ENCODE data around the gene CABP4.
A peak's percentile ranks its signal among the peaks of the same experiment; 100 is the strongest.
"Not testable (repeated sequence)": the region's sequence is repeated elsewhere in the genome, so short reads cannot be mapped to it uniquely, and the experiment has no call there.

CABP4 gene

DNA sequence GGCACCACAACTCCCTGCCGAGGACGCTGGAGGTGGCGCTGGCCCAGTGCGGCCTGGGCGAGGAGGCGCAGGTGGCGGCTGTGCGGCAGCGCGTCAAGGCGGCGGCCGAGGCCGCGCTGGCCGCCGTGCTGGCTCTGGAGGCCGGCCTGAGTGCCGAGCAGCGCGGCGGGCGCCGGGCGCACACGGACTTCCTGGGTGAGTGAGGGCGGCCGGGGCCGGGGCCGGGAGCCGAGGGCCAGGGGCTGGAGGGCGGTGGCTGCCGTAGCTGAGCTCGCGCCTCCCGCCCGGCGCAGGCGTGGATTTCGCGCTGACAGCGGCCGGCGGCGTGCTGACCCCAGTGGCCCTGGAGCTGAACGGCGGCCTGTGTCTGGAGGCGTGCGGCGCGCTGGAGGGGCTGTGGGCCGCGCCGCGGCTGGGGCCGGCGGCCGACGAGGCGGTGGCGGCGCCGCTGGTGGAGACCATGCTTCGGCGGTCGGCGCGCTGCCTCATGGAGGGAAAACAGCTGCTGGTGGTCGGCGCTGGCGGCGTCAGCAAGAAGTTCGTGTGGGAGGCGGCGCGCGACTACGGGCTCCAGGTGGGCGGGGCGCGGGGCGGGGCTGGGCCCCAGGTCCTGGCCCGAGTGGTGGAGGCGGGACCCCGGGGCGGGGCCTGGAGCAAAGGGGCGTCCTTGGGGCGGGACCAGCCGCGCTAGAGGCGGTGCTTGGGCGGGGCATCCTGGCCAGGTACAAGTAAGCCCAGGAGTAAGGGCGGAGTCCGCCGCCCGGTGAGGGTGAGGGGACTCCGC is 34.3 kb upstream of the CABP4 start:
- Histone ChIP-seq H3K27ac (ENCODE audit: low read depth, low read length) (no peak overlapping the region), H3K4me3 (ENCODE audit: low read depth, low read length) (peak overlapping the region; percentile 73)

GRCh38 chr11:67421430-67422031 is 33.6 kb upstream of the CABP4 start:
- no peak overlapping the region for H3K9ac ChIP-seq (ENCODE audit: low read length)
- peaks cover 13% of the 10 kb centered on the region for H3K4me1 ChIP-seq (ENCODE audit: control insufficient read depth, insufficient read depth, low read length)
- no peak overlapping the region for H3K27ac ChIP-seq (ENCODE audit: low read depth, low read length)
- H3K4me3 ChIP-seq (ENCODE audit: low read depth, low read length), result peak overlapping the region; percentile 73
- H3K27me3 ChIP-seq (ENCODE audit: control insufficient read depth, insufficient read depth, low read length), result peaks cover 16% of the 10 kb centered on the region; the same call in 1 of the 2 replicates
- no peaks in the 10 kb centered on the region for H3K9me3 ChIP-seq (ENCODE audit: control insufficient read depth, insufficient read depth, low read depth, low read length)
- no peaks in the 10 kb centered on the region for H3K36me3 ChIP-seq (ENCODE audit: control insufficient read depth, insufficient read depth, low read length)

More for the DNA sequence above, 34.3 kb upstream of the CABP4 start:
- H3K36me3 ChIP-seq (ENCODE audit: control insufficient read depth, insufficient read depth, low read length), result no peaks in the 10 kb centered on the region
- peaks cover 18% of the 10 kb centered on the region for H3K4me1 ChIP-seq (ENCODE audit: control insufficient read depth, insufficient read depth, low read length)
- H3K9me3 ChIP-seq (ENCODE audit: control insufficient read depth, insufficient read depth, low read depth, low read length), result no peaks in the 10 kb centered on the region
- peak overlapping the region; percentile 66 for H3K9ac ChIP-seq (ENCODE audit: low read length)
- H3K27me3 ChIP-seq (ENCODE audit: control insufficient read depth, insufficient read depth, low read length), result peaks cover 18% of the 10 kb centered on the region; the same call in 1 of the 2 replicates

DNA sequence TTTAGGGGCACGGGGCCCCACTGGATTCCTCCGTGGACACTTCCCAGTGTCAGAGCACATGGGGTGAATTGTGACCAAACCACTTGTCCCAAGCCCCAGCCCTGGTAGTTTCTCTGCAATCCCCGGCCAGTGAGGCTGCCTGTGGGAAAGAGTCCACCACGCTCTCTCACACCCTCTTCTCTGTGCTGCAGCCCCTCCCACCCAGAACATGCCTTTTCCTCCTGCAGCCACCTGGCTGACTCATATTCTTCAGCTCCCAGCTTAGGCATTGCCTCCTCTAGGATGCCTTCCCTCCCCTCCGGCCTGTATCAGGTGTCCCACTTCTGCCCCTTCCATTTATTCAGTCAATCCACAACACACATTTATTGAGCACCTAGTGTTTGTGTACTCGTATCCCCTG is 32.3 kb upstream of the CABP4 start:
- Histone ChIP-seq H3K36me3 (ENCODE audit: control insufficient read depth, insufficient read depth, low read length) (no peaks in the 10 kb centered on the region), H3K27me3 (ENCODE audit: control insufficient read depth, insufficient read depth, low read length) (peaks cover 16% of the 10 kb centered on the region; the same call in 1 of the 2 replicates), H3K4me3 (ENCODE audit: low read depth, low read length) (no peak overlapping the region), H3K27ac (ENCODE audit: low read depth, low read length) (no peak overlapping the region), H3K9me3 (ENCODE audit: control insufficient read depth, insufficient read depth, low read depth, low read length) (no peaks in the 10 kb centered on the region), H3K4me1 (ENCODE audit: control insufficient read depth, insufficient read depth, low read length) (peaks cover 7% of the 10 kb centered on the region; the same call in 1 of the 2 replicates), H3K9ac (ENCODE audit: low read length) (no peak overlapping the region)

DNA sequence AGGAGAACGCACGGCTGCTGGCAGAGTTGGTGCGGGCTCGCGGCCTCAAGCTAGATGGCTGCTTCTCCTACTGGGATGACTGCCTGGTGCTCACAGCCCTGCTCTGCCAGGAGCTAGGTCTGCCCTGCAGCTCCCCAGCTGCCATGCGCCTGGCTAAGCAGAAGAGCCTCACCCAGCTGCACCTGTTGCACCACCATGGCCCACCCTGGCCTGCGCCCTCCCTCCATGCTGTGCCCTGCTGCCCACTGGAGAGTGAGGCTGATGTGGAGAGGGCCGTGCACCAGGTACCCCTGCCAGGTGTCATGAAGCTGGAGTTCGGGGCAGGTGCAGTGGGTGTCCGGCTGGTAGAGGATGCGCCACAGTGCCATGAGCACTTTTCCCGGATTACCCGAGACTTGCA is 31.7 kb upstream of the CABP4 start:
- Histone ChIP-seq H3K27ac (ENCODE audit: low read depth, low read length) (no peak overlapping the region), H3K9me3 (ENCODE audit: control insufficient read depth, insufficient read depth, low read depth, low read length) (no peaks in the 10 kb centered on the region), H3K9ac (ENCODE audit: low read length) (no peak overlapping the region), H3K36me3 (ENCODE audit: control insufficient read depth, insufficient read depth, low read length) (no peaks in the 10 kb centered on the region), H3K4me1 (ENCODE audit: control insufficient read depth, insufficient read depth, low read length) (peaks cover 7% of the 10 kb centered on the region; the same call in 1 of the 2 replicates), H3K4me3 (ENCODE audit: low read depth, low read length) (no peak overlapping the region), H3K27me3 (ENCODE audit: control insufficient read depth, insufficient read depth, low read length) (peaks cover 16% of the 10 kb centered on the region; the same call in 1 of the 2 replicates)

DNA sequence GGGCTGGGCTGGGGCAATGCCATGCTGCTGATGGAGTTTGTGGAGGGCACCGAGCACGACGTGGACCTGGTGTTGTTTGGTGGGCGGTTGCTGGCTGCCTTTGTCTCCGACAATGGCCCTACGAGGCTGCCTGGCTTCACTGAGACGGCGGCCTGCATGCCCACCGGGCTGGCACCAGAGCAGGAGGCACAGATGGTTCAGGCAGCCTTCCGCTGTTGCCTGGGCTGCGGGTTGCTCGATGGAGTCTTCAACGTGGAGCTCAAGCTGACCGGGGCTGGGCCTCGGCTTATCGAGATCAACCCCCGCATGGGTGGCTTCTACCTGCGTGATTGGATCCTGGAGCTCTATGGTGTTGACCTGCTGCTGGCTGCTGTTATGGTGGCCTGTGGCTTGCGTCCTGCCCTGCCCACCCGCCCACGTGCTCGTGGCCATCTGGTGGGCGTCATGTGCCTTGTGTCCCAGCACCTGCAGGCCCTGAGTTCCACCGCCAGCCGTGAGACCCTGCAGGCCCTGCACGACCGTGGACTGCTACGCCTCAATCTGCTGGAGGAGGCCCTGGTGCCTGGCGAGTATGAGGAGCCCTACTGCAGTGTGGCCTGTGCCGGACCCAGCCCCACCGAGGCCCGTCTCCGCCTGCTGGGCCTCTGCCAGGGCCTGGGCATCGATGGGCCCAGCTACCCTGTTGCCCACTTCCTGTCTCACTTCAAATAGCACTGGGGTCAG is 31.1 kb upstream of the CABP4 start:
- Histone ChIP-seq H3K4me1 (ENCODE audit: control insufficient read depth, insufficient read depth, low read length) (peaks cover 7% of the 10 kb centered on the region; the same call in 1 of the 2 replicates), H3K4me3 (ENCODE audit: low read depth, low read length) (no peak overlapping the region), H3K36me3 (ENCODE audit: control insufficient read depth, insufficient read depth, low read length) (no peaks in the 10 kb centered on the region), H3K9ac (ENCODE audit: low read length) (no peak overlapping the region), H3K27ac (ENCODE audit: low read depth, low read length) (no peak overlapping the region), H3K9me3 (ENCODE audit: control insufficient read depth, insufficient read depth, low read depth, low read length) (no peaks in the 10 kb centered on the region), H3K27me3 (ENCODE audit: control insufficient read depth, insufficient read depth, low read length) (peaks cover 14% of the 10 kb centered on the region; the same call in 1 of the 2 replicates)

DNA sequence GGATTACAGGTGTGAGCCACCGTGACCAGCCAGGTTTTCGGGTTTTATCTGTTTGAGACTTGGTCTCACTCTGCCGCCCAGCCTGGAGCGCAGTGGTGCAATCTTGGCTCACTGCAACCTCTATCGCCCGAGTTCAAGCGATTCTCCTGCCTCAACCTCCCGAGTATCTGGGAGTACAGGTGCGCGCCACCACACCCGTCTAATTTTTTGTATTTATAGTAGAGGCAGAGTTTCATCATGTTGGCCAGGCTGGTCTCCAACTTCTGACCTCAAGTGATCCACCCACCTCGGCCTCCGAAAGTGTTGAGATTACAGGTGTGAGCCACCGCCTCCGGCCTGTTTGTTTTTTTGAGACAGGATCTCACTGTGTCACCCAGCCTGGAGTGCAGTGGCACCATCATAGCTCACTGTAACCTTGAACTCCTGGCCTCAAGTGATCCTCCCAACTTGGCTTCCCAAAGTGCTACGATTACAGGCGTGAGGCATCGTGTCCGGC is 27.7 kb upstream of the CABP4 start:
- H3K27me3 ChIP-seq (ENCODE audit: control insufficient read depth, insufficient read depth, low read length); H3K4me1 ChIP-seq (ENCODE audit: control insufficient read depth, insufficient read depth, low read length); H3K27ac ChIP-seq (ENCODE audit: low read depth, low read length); H3K9me3 ChIP-seq (ENCODE audit: control insufficient read depth, insufficient read depth, low read depth, low read length): not testable (repeated sequence)
- peak overlapping the region; percentile 99 for H3K4me3 ChIP-seq (ENCODE audit: low read depth, low read length)
- peaks cover 22% of the 10 kb centered on the region for H3K36me3 ChIP-seq (ENCODE audit: control insufficient read depth, insufficient read depth, low read length)
- peak overlapping the region; percentile 26 for H3K9ac ChIP-seq (ENCODE audit: low read length)

GRCh38 chr11:67428052-67429001 is 26.8 kb upstream of the CABP4 start, which contains the start of gene RPS6KB2:
Gene RPS6KB2 (plus strand): TSS chr11:67428494. CDS start chr11:67428546, 52 bp downstream.
- peaks cover 31% of the 10 kb centered on the region for H3K36me3 ChIP-seq (ENCODE audit: control insufficient read depth, insufficient read depth, low read length)
- H3K27me3 ChIP-seq (ENCODE audit: control insufficient read depth, insufficient read depth, low read length), result no peaks in the 10 kb centered on the region
- 0 out of 2 replicates have a peak within 1 kb of the TSS, but pooled peaks have one; percentile 4 for H3K27ac ChIP-seq (ENCODE audit: low read depth, low read length)
- no peaks in the 10 kb centered on the region for H3K9me3 ChIP-seq (ENCODE audit: control insufficient read depth, insufficient read depth, low read depth, low read length)
- peak within 1 kb of the TSS; percentile 99 for H3K4me3 ChIP-seq (ENCODE audit: low read depth, low read length)
- 0 out of 2 replicates have a peak, but pooled peaks cover 2% of the 10 kb centered on the region for H3K4me1 ChIP-seq (ENCODE audit: control insufficient read depth, insufficient read depth, low read length)
- H3K9ac ChIP-seq (ENCODE audit: low read length), result peak within 1 kb of the TSS; percentile 85

GRCh38 chr11:67429038-67429668 is 26.0 kb upstream of the CABP4 start:
- H3K4me1 ChIP-seq (ENCODE audit: control insufficient read depth, insufficient read depth, low read length), result 0 out of 2 replicates have a peak, but pooled peaks cover 2% of the 10 kb centered on the region
- H3K36me3 ChIP-seq (ENCODE audit: control insufficient read depth, insufficient read depth, low read length), result peaks cover 39% of the 10 kb centered on the region
- H3K9me3 ChIP-seq (ENCODE audit: control insufficient read depth, insufficient read depth, low read depth, low read length), result no peaks in the 10 kb centered on the region
- H3K4me3 ChIP-seq (ENCODE audit: low read depth, low read length), result peak overlapping the region; percentile 99
- peak overlapping the region; percentile 85 for H3K9ac ChIP-seq (ENCODE audit: low read length)
- no peaks in the 10 kb centered on the region for H3K27me3 ChIP-seq (ENCODE audit: control insufficient read depth, insufficient read depth, low read length)
- no peak overlapping the region for H3K27ac ChIP-seq (ENCODE audit: low read depth, low read length)

GRCh38 chr11:67429722-67430121 is 25.4 kb upstream of the CABP4 start:
- no peak overlapping the region for H3K9ac ChIP-seq (ENCODE audit: low read length)
- no peaks in the 10 kb centered on the region for H3K27me3 ChIP-seq (ENCODE audit: control insufficient read depth, insufficient read depth, low read length)
- no peaks in the 10 kb centered on the region for H3K9me3 ChIP-seq (ENCODE audit: control insufficient read depth, insufficient read depth, low read depth, low read length)
- H3K36me3 ChIP-seq (ENCODE audit: control insufficient read depth, insufficient read depth, low read length), result peaks cover 45% of the 10 kb centered on the region
- H3K4me3 ChIP-seq (ENCODE audit: low read depth, low read length), result peak overlapping the region; percentile 99; the same call in 1 of the 2 replicates
- no peak overlapping the region for H3K27ac ChIP-seq (ENCODE audit: low read depth, low read length)
- H3K4me1 ChIP-seq (ENCODE audit: control insufficient read depth, insufficient read depth, low read length), result 0 out of 2 replicates have a peak, but pooled peaks cover 2% of the 10 kb centered on the region
